Ovary (tissue), 9 donors: ENCODE results near the gene VPS25. TPM values are rescaled to one million over a fixed set of nuclear protein-coding genes. Genes with fewer than 3 reads are reported as not detected.

ENCODE experiments used
- DNase-seq, 5 donors: peaks; one replicate each; pipeline ENCODE4 v3.0.0-alpha.2; 2019 to 2020
- H3K27ac ChIP-seq, 2 donors: fragments of 200-600 bp; one replicate each; pipeline versions ENCODE4 v1.5.1 to v1.8.0; 2019 to 2022
- H3K27me3 ChIP-seq: fragments of 200-600 bp; one replicate; pipeline ENCODE4 v1.8.0; 2022
- H3K36me3 ChIP-seq: fragments of 200-600 bp; sonication (generic); one replicate; pipeline ENCODE4 v1.5.1; 2019
- H3K4me1 ChIP-seq: one replicate; pipeline ENCODE4 v1.8.1; 2013; ENCODE audit warnings: mild to moderate bottlenecking, moderate library complexity; ENCODE audit not compliant: insufficient read depth
- H3K4me3 ChIP-seq: fragments of 200-600 bp; sonication (generic); one replicate; pipeline ENCODE4 v1.5.1; 2017
- H3K9me3 ChIP-seq, 2 donors: fragments of 200-600 bp in 1 of 2; sonication (generic) in 1 of 2; one replicate each; pipeline versions ENCODE4 v1.5.1 to v1.8.1; 2013 to 2019; ENCODE audit warnings: mild to moderate bottlenecking in 1 of 2, moderate library complexity in 1 of 2
- EP300 ChIP-seq: sonication (generic); formaldehyde crosslinking; IDR thresholded peaks from one replicate; pipeline ENCODE4 v1.6.1; 2017; ENCODE audit warnings: antibody characterized with exemption
- POLR2A ChIP-seq: fragments of 450-650 bp; IDR thresholded peaks from one replicate; pipeline ENCODE4 v1.6.1; 2017; ENCODE audit warnings: antibody characterized with exemption, mild to moderate bottlenecking, moderate library complexity
- WGBS, 3 donors: extraction: QIAGEN DNeasy Blood & Tissue Kit in 1 of 3; methylation state at CpG; one replicate each; pipeline versions ENCODE4 v1.1.5 to v1.1.7; 2013 to 2017; 5-methylcytosine and 5-hydroxymethylcytosine counted together
- intact Hi-C, 4 donors: fragments of 100-400 bp; cut with DNase I; formaldehyde crosslinking; loops; one replicate each; pipeline versions ENCODE4 v1.11.0 to v1.15.1; 2022 to 2023
- polyA plus RNA-seq, 2 donors: library from polyadenylated mRNA; stranded (reverse); fragments of 200-250 nt in 1 of 2; fragments of 350-450 nt in 1 of 2; fragmentation: Illumina TruSeq in 1 of 2; extraction: RNeasy Lipid Tissue Mini Kit (QIAGEN cat#74804) in 1 of 2; gene quantifications; one replicate each; pipeline ENCODE4 v1.2.3, GENCODE V29; 2013 to 2014
- total RNA-seq, 7 donors: library from RNA; depleted of rRNA in 2 of 7; stranded (reverse); fragments of >200 nt in 2 of 7; fragmentation: NEBNext Ultra II Directional in 3 of 7; extraction: Animal tissue kit (Norgen Biotek cat#: 25700) in 3 of 7; gene quantifications; one replicate each; pipeline versions ENCODE4 v1.1.0 to v1.2.4, GENCODE V29; 2016 to 2023
- TF ChIP-seq, protein P1 (sequence below), 3 donors: fragments of 450-650 bp in 2 of 3; fragments of 200-600 bp in 1 of 3; IDR thresholded peaks; one replicate each; pipeline versions ENCODE4 v1.5.1 to v1.8.0; 2016 to 2022; ENCODE audit warnings: antibody characterized with exemption in 3 of 3, mild to moderate bottlenecking in 1 of 3
- donor health status: DM: no; HTN: no; CAD: no; lungs with moderate emphysema.
- donor health status: DM: no; HTN: no; CAD: no.
- donor health status: Bipolar disorder and iron deficiency.
- donor health status: DM: yes; HTN: yes; CAD: no.
- donor health status: DM: no; HTN: no; CAD: no.
- donor health status: DM: yes; HTN: yes; CAD: no.

The VPS25 gene
- total and polyA plus RNA-seq, 9 donors, result 33.7 to 56.5 (median 36.5) TPM

DNA sequence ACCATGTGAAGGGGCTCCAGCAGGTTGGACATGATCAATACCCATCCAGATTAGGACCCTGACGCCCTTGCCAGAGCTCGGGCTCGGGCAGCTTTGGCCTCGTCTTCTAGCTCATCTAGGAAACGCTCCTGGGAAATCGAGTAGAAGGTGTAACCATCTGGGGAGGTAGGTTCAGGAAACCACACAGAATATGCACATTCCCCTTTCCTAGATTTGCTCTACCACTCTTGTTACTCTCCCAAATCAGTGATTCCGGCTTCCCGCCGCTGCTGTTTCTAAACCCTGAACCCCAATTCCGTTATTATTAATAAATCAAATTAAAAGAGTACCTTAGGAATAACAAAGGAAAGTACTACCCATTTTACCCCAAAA, 24.7 kb downstream of the VPS25 start:
- DNase-seq, result no peak
- WGBS, 3 donors, result 5 to 17% (median 8%) methylated on average over 10 of the region's 10 CpGs
- no peaks in the 10 kb centered on the region for H3K9me3 ChIP-seq
- H3K36me3 ChIP-seq, result no peaks in the 10 kb centered on the region
- TF ChIP-seq EP300 (no peak), POLR2A (no peak)
- TF ChIP-seq, protein P1, sequence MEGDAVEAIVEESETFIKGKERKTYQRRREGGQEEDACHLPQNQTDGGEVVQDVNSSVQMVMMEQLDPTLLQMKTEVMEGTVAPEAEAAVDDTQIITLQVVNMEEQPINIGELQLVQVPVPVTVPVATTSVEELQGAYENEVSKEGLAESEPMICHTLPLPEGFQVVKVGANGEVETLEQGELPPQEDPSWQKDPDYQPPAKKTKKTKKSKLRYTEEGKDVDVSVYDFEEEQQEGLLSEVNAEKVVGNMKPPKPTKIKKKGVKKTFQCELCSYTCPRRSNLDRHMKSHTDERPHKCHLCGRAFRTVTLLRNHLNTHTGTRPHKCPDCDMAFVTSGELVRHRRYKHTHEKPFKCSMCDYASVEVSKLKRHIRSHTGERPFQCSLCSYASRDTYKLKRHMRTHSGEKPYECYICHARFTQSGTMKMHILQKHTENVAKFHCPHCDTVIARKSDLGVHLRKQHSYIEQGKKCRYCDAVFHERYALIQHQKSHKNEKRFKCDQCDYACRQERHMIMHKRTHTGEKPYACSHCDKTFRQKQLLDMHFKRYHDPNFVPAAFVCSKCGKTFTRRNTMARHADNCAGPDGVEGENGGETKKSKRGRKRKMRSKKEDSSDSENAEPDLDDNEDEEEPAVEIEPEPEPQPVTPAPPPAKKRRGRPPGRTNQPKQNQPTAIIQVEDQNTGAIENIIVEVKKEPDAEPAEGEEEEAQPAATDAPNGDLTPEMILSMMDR (IDR thresholded peaks at IDR 0.05), result no peak
- peaks cover 10% of the 10 kb centered on the region for H3K4me1 ChIP-seq
- H3K4me3 ChIP-seq, result peak overlapping the region; percentile 85
- peak overlapping the region; percentile 32 to 62 for H3K27ac ChIP-seq
- intact Hi-C loops, result no loop called here
- no peaks in the 10 kb centered on the region for H3K27me3 ChIP-seq

DNA sequence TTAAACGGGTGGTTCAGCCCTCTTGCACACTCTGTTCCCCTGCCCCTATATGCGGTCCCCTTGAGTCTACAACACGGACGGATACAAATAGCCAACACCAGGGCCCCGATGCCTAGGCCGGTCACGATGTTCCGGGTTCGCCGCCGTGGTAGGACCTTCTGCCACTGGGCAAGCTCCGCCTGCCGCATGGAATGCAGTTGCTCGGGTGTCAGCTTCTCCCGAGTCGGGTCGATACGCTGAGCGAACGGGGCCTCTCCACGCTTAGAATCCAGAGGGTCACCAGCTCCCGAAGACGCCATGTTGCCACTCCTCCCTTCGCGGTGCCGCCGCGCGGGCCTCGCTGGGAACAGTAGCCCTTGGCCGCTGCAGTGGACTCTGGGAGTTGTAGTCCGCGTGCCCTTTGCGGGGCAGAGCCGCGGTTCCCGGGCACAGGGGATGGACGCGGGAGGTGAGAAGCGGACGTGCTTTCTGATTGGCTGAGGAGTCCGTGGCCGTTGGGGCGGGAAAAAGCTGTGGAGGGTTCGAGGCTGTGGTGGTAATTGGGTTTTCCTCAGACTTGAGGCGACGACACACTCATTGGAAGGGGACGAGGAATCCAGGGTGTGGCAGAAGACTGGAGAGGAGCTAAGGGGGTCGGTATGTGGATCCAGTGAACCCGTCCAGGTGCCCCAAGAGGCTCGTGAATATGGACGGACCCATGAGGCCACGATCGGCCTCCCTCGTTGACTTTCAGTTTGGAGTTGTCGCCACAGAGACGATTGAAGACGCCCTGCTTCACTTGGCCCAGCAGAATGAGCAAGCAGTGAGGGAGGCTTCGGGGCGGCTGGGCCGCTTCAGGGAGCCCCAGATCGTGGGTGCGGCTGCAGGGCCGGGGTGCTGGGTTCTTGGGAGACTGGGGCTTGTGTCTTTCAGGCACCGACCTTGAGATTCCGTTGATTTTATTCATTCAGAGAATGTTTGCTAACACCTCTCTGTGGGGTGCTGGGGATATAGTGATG, 25.4 kb downstream of the VPS25 start, which contains the start of the genes CNTD1 and COA3:
TSS of gene CNTD1 (plus strand) at position 479 of the 998 bp plus-strand sequence. CDS start at position 686, 207 bp downstream.
TSS of gene COA3 (minus strand) at position 322 of the 998 bp plus-strand sequence. CDS start at position 299, 23 bp downstream.
- Histone ChIP-seq H3K27ac (peak within 1 kb of the TSS; percentile 32 to 62), H3K4me1 (peaks cover 10% of the 10 kb centered on the region), H3K4me3 (peak within 1 kb of the TSS; percentile 85), H3K27me3 (no peaks in the 10 kb centered on the region), H3K36me3 (no peaks in the 10 kb centered on the region), H3K9me3 (no peaks in the 10 kb centered on the region)
- 24 to 27% (median 25%) methylated on average over 63 to 66 of the region's 66 CpGs for WGBS, 3 donors
- TF ChIP-seq POLR2A (no peak), EP300 (no peak)
- TF ChIP-seq, protein P1 (IDR thresholded peaks at IDR 0.05), result peak in 1 of 3 donors; percentile 18
- peak; percentile 82 to 89 (median 86) for DNase-seq
- intact Hi-C loops, result no loop called here

DNA sequence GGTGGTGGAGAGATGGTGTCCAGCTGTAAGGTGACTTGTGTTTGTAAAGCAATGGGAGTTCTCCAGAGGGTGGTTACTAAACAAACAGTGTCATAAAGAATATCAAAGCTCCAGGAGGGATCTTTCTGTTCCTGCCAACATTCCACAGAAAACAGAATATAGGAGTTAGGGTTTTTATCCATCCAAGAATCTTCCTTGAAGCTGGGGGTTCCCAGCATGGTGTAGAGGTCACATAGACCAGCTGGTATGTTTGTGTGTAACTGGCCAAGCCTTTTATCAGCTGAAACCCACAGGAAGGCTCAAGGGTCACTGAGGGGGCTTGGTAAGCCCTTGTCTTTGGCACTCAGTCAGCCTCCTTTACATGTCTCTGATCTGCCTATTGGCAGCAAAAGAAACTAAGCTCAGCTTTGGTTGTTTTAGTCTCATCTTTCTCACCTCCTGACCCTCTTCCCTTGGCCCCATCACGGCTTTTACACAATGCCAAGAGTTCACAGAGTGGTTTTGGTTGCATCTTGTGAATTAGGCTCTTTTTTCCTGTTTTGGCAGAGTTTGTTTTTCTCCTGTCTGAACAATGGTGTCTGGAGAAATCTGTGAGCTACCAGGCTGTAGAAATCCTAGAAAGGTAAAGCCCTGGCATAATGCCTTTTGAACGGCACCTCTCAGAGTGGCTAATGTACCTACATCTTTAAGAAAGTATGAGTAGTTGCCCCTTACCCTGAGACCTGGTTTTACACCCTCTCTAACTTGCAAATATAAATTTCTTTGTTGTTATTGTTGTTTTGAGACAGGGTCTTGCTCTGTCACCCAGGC, 30.0 kb downstream of the VPS25 start:
- Histone ChIP-seq H3K36me3 (no peaks in the 10 kb centered on the region), H3K4me1 (peaks cover 6% of the 10 kb centered on the region), H3K4me3 (no peak overlapping the region), H3K9me3 (no peaks in the 10 kb centered on the region), H3K27me3 (no peaks in the 10 kb centered on the region), H3K27ac (peak overlapping the region in 1 of 2 donors; percentile 19)
- WGBS, 3 donors, result 16 to 29% (median 17%) methylated on average over 2 of the region's 2 CpGs
- DNase-seq, result no peak
- TF ChIP-seq, protein P1 (IDR thresholded peaks at IDR 0.05), result no peak
- no peak for TF ChIP-seq POLR2A
- TF ChIP-seq EP300, result no peak
- intact Hi-C loops, result no loop called here

DNA sequence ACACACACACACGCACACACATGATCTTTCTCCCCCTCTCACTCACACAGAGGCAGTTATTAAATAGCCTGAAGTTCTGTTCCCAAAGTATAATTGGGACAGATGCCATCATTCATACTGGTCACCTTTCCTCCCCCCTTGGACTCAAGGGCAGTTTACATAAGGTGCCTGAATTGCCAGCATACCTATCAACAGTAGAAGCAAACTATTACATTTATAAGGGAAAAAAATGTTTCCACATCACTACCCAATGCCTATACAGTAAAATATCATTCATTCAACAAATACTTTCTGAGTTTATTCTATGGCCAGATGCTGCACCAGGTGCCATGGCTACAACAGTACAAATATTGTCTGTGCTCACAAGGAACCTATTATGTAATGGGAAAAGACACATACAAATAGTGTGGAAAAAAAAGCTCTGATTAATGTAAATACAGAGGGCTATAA, 31.7 kb downstream of the VPS25 start:
- Histone ChIP-seq H3K4me3 (no peak overlapping the region), H3K36me3 (no peaks in the 10 kb centered on the region), H3K4me1 (no peaks in the 10 kb centered on the region), H3K27me3 (no peaks in the 10 kb centered on the region), H3K27ac (no peak overlapping the region), H3K9me3 (no peaks in the 10 kb centered on the region)
- DNase-seq, result no peak
- 86 to 93% (median 91%) methylated on average over 1 of the region's 1 CpG for WGBS, 3 donors
- intact Hi-C loops, result no loop called here
- TF ChIP-seq, protein P1 (IDR thresholded peaks at IDR 0.05), result no peak
- TF ChIP-seq EP300 (no peak), POLR2A (no peak)
